Thoracic aorta (tissue), 2 donors: ENCODE data around the gene VASP. TPM values are rescaled to one million over a fixed set of nuclear protein-coding genes. Genes with fewer than 3 reads are reported as not detected.

ENCODE experiments used
- ATAC-seq: fragments of 150-250 bp; one replicate; pipeline ENCODE4 v1.8.0; 2017; ENCODE audit warnings: low read depth; ENCODE audit not compliant: insufficient number of reproducible peaks, low FRiP score
- DNase-seq: peaks from one replicate; pipeline ENCODE4 v3.0.0-alpha.2; 2020; ENCODE audit warnings: low spot score
- H3K27ac ChIP-seq, 2 donors: fragments of 200-600 bp; sonication (generic); 1 replicate in 1 of 2; 2 replicates in 1 of 2; pipeline ENCODE4 v1.5.1; 2016; ENCODE audit warnings: mild to moderate bottlenecking in 2 of 2, moderate library complexity in 2 of 2
- H3K27me3 ChIP-seq: fragments of 200-600 bp; sonication (generic); replicated peaks from 2 replicates; pipeline ENCODE4 v1.6.0; 2016; ENCODE audit warnings: mild to moderate bottlenecking; ENCODE audit not compliant: insufficient read depth
- H3K36me3 ChIP-seq: fragments of 200-600 bp; sonication (generic); one replicate; pipeline ENCODE4 v1.5.1; 2016
- H3K4me1 ChIP-seq, 2 donors: fragments of 200-600 bp; sonication (generic); 1 replicate in 1 of 2; 2 replicates in 1 of 2; pipeline versions ENCODE4 v1.5.1 to v1.6.0; 2016; ENCODE audit warnings: low read depth in 2 of 2, mild to moderate bottlenecking in 1 of 2; ENCODE audit not compliant: control insufficient read depth in 1 of 2
- H3K4me3 ChIP-seq: fragments of 200-600 bp; sonication (generic); 2 replicates; pipeline ENCODE4 v1.5.1; 2016; ENCODE audit warnings: mild to moderate bottlenecking
- H3K9me3 ChIP-seq: fragments of 200-600 bp; sonication (generic); 2 replicates; pipeline ENCODE4 v1.5.1; 2016
- total RNA-seq, 2 donors: library from RNA; depleted of rRNA; stranded (reverse); fragments of >200 nt; gene quantifications; one replicate each; pipeline versions ENCODE4 v1.1.0 to v1.2.3, GENCODE V29; 2016
- TF ChIP-seq, protein P1 (sequence below): fragments of 200-600 bp; sonication (generic); IDR thresholded peaks from one replicate; pipeline ENCODE4 v1.5.1; 2019; ENCODE audit warnings: antibody characterized with exemption

VASP gene
- total RNA-seq, 2 donors from 2014 or later, result 208 to 287 TPM

DNA sequence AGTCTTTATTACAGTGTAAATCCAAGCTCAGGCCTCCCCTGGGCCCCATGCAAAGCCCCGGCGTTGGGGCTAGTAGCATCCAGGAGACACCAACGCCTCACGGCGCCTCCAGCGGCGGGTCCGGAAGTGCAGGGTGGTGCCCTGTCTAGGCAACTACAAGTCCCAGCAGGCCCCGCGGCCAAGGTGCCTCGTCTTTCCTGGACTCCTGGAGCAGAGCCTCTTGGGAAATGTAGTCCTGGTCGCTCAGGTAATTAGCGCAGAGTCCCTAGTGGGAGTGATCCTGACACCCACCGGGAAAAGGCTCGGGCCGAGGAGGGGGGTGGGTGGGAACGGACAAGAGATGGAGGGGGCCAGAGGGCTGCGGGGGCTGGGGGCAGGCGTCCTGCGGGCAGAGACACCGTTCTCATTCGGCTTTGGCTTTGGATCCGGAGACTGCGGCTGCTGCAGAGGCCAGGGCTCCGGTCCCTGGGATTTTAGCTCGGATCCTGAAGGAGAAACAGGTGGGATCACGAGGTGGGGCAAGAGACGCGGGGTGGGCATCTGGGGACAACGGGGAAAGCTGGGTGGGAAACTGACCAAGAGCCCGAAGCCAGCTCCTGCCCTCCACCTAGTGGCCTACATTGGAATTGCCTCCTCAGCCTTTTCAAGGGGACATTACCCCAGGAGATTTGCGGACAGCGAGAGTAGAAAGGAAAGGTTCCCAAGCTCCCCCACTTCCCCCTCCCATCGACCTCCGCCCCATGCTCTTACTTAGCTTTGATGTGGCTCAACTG is 21.8 kb upstream of the VASP start:
- TF ChIP-seq, protein P1, sequence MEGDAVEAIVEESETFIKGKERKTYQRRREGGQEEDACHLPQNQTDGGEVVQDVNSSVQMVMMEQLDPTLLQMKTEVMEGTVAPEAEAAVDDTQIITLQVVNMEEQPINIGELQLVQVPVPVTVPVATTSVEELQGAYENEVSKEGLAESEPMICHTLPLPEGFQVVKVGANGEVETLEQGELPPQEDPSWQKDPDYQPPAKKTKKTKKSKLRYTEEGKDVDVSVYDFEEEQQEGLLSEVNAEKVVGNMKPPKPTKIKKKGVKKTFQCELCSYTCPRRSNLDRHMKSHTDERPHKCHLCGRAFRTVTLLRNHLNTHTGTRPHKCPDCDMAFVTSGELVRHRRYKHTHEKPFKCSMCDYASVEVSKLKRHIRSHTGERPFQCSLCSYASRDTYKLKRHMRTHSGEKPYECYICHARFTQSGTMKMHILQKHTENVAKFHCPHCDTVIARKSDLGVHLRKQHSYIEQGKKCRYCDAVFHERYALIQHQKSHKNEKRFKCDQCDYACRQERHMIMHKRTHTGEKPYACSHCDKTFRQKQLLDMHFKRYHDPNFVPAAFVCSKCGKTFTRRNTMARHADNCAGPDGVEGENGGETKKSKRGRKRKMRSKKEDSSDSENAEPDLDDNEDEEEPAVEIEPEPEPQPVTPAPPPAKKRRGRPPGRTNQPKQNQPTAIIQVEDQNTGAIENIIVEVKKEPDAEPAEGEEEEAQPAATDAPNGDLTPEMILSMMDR, result peak; percentile 88

DNA sequence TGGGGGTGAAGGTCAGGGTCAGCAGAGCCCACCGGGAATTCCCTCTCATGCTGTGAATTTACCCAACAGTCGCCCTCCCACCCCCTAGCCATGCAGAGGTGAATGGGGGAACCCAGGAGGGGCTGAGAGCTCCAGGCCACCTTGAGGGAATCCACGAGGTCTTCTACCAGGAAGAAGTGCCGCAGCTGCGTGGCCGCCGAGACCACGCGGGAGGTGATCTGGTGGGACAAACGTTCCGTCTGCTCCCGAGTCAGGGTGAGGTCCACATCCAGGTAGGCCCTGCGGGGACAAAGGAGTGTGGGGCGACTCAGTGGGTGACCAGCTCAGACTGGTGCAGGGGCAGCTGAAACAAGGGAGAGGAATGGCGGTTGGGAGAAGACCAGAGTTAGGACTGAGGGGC is 18.6 kb upstream of the VASP start:
- H3K36me3 ChIP-seq, result no peaks in the 10 kb centered on the region
- TF ChIP-seq, protein P1, result no peak
- H3K9me3 ChIP-seq, result no peaks in the 10 kb centered on the region
- no peak overlapping the region for H3K4me3 ChIP-seq
- H3K27ac ChIP-seq, result no peak overlapping the region
- peaks cover 8 to 15% of the 10 kb centered on the region in 2 donors for H3K4me1 ChIP-seq
- no peaks in the 10 kb centered on the region for H3K27me3 ChIP-seq
- DNase-seq (no peak), ATAC-seq (no peak)

More for the DNA sequence above, 21.8 kb upstream of the VASP start:
- DNase-seq (peak; percentile 94), ATAC-seq (peak; percentile 87)
- Histone ChIP-seq H3K4me3 (peak overlapping the region; percentile 96), H3K27me3 (no peaks in the 10 kb centered on the region), H3K27ac (peak overlapping the region; percentile 66 to 83), H3K9me3 (no peaks in the 10 kb centered on the region), H3K36me3 (no peaks in the 10 kb centered on the region), H3K4me1 (no peaks in the 10 kb centered on the region)

DNA sequence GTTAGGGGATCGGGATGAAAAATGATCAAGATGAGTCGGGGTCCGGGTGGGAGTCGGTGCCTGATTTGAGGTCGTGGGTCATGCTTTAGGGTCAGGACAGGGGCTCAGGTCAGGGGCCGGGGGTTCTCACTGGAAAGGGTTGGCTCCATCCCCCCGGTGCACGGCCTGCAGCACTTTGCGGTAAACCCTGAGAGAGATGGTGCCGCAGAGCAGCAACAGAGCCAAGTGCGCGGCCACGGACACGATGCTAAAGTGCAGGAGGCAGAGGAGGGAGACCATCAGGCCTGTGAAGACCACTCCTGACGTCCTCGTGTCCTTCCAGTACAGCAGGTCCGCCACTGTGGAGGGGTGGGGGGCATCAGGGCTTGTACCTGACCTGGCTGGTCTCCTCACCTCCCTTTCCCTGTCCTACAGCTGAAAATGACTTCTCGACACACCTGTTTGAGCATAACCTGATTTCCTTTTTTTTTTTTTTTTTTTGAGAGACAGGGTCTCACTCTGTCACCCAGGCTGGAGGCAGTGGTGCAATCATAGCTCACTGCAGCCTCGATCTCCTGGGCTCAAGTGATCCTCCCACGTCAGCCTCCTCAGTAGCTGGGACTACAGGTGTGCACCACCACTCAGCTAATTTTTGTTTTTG is 17.9 kb upstream of the VASP start:
- Histone ChIP-seq H3K4me1 (peaks cover 8 to 15% of the 10 kb centered on the region in 2 donors), H3K36me3 (no peaks in the 10 kb centered on the region), H3K4me3 (no peak overlapping the region), H3K9me3 (no peaks in the 10 kb centered on the region), H3K27me3 (no peaks in the 10 kb centered on the region), H3K27ac (no peak overlapping the region)
- no peak for DNase-seq
- TF ChIP-seq, protein P1, result no peak
- ATAC-seq, result no peak

DNA sequence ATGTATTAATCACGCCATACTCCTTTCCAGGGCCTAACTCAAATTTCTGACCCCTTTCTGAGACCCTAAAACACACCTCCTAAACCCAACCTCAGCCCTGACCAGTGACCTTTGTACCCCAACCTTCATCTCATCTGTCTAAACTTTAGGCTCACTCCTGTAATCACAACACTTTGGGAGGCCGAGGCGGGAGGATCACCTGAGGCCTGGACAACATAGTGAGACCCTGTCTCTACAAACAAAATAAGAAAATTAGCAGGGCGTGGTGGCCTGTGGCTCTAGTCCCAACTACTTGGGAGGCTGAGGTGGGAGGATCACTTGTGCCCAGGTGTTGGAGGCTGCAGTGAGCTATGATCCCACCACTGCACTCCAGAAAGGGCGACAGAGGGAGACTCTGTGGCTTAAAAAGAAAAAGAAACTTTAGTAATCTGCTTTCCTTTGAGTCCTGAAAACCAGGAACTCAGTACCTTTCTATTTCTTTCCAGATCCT is 15.1 kb upstream of the VASP start:
- ATAC-seq (no peak), DNase-seq (no peak)
- no peak overlapping the region for H3K27ac ChIP-seq
- no peaks in the 10 kb centered on the region for H3K27me3 ChIP-seq
- no peaks in the 10 kb centered on the region for H3K9me3 ChIP-seq
- peaks cover 13 to 27% of the 10 kb centered on the region in 2 donors for H3K4me1 ChIP-seq
- TF ChIP-seq, protein P1, result no peak
- H3K36me3 ChIP-seq, result no peaks in the 10 kb centered on the region
- peak overlapping the region; percentile 75 for H3K4me3 ChIP-seq
